AG04450 (cell line): ENCODE results near the gene ELAPOR1. TPM values are rescaled to one million over a fixed set of nuclear protein-coding genes. Genes with fewer than 3 reads are reported as not detected.
"Not testable (repeated sequence)": the region's sequence is repeated elsewhere in the genome, so short reads cannot be mapped to it uniquely, and the experiment has no call there.

Experiments used
- CTCF ChIA-PET: fragments of 300-600, 350-600 bp; formaldehyde crosslinking; extraction: SDS; loops from one replicate; lab custom pipeline; 2022; ENCODE audit warnings: antibody characterized with exemption, inconsistent platforms; lab: Charles Lee
- POLR2A ChIA-PET: fragments of 350-600 bp; formaldehyde crosslinking; extraction: SDS; loops from one replicate; lab custom pipeline; 2021; ENCODE audit warnings: antibody characterized with exemption, inconsistent platforms; lab: Yijun Ruan, JAX
- DNase-seq: peaks from one replicate; pipeline ENCODE4 v3.0.0-alpha.2; 2011; ENCODE audit warnings: low read depth, low spot score
- H3K27ac ChIP-seq: one replicate; pipeline ENCODE4 v1.5.1; 2012; ENCODE audit warnings: low read depth, low read length, control low read depth
- H3K27me3 ChIP-seq: one replicate; pipeline ENCODE4 v1.6.0; 2012; ENCODE audit warnings: low read length; ENCODE audit not compliant: control insufficient read depth, insufficient read depth
- H3K4me3 ChIP-seq: 2 replicates; pipeline ENCODE4 v1.5.1; 2011; ENCODE audit warnings: mild to moderate bottlenecking, low read depth, low read length, control low read depth
- H3K9me3 ChIP-seq: 2 replicates; pipeline ENCODE4 v1.5.1; 2012; ENCODE audit warnings: low read length; ENCODE audit not compliant: control insufficient read depth, insufficient read depth
- CTCF ChIP-seq: IDR thresholded peaks from 2 replicates; pipeline ENCODE4 v1.5.1; 2011; ENCODE audit warnings: low read depth, low read length, control low read depth, inconsistent platforms
- polyA plus RNA-seq: library from polyadenylated mRNA; depleted of rRNA; stranded (reverse); fragments of >200 nt; gene quantifications from 2 replicates; pipeline ENCODE4 v1.2.3, GENCODE V29; 2011

The ELAPOR1 gene
- polyA plus RNA-seq, 1 experiment, result 0.88 TPM

DNA sequence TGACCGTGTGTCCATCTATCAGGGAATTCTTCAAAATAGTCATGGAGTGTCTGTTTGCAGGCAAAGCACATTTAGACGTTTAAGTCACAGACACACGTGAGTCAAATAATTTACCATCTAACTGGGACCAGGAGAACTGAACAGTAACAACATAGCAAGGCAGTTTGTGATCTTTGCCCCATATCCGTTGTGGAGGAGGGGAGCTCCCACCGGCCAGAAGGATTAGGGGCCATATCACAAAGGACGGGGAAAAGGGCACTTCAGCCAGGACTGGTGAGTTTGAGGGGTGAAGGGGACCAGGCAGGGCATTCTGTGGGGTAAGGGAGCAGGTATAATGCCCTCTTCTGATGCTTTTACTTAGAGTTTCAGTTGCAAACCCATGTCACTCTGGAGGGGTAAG is 22.9 kb downstream of the ELAPOR1 start:
- POLR2A ChIA-PET, result no interaction called here
- CTCF ChIA-PET, result interaction anchor here (2.0 kb wide), 1 partner anchor 24 kb away, joined by 4 read pairs; a partner anchor contains a TSS
- no peak overlapping the region for H3K27ac ChIP-seq
- no peak for DNase-seq
- TF ChIP-seq CTCF, result no peak
- no peaks in the 10 kb centered on the region for H3K27me3 ChIP-seq
- no peaks in the 10 kb centered on the region for H3K9me3 ChIP-seq
- H3K4me3 ChIP-seq, result no peak overlapping the region

DNA sequence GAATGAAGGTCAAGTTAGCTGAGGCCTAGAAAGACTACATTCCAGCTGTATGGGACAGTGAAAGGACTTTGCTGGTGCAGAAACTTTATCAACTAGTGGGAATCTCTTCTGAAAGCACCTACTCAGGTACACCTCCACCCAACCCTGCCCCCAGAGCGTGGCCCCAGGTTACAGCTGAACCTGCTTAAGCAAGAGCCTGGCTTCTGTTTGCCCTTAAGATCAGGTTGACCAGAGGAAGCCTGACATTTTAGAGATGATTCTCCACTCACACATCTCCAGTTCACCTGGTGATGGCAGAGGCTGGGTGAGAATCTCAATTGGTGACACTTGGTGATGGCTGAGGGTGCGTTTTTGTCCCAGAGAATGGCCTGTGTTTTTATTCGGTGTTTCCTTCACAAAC is 24.0 kb downstream of the ELAPOR1 start:
- no peak for TF ChIP-seq CTCF
- Histone ChIP-seq H3K27me3 (no peaks in the 10 kb centered on the region), H3K4me3 (no peak overlapping the region), H3K9me3 (no peaks in the 10 kb centered on the region), H3K27ac (no peak overlapping the region)
- no peak for DNase-seq
- POLR2A ChIA-PET, result no interaction called here
- CTCF ChIA-PET, result no interaction called here

DNA sequence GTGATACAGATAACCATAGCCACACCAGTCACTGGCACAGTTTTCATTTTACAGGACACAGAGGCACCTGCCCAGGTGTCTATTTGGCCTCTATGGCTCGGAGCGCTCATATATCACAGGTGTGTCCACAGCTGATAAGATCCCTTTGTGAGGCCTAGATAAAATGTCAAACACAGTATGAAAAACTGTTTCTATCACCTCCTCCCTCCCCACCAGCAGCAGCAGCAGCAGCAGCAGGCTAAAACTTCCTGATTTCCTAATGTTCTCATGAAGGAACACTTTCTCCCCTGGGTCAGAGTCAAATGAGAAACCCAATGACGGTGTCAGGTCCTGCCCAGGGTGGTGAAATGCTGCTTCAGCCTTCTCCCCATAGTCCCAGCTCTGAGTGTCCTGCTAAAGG is 24.4 kb downstream of the ELAPOR1 start:
- POLR2A ChIA-PET, result no interaction called here
- TF ChIP-seq CTCF, result no peak

DNA sequence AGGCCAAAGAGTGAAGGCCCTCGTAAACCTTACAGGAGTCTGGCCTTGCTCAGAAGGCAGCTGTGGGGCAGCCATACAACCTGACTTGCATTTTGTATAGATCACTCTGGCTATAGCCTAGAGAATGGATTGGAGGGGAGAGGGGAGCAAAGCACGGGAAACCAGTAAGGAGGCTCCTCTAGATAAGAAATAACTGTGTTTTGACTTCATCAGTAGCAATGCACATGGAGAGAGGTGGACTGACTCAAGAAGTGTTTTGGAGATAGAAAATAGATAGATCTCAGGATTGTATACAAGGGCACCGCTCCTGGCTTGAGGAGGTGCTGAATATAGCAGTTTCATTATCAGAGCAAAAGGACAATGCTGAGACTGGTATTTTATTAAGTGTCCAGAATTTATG is 26.5 kb downstream of the ELAPOR1 start:
- Histone ChIP-seq H3K9me3 (no peaks in the 10 kb centered on the region), H3K27ac (no peak overlapping the region), H3K27me3 (no peaks in the 10 kb centered on the region), H3K4me3 (no peak overlapping the region)
- ChIA-PET CTCF (interaction anchor here (0.9 kb wide), 1 partner anchor 8 kb away, joined by 3 read pairs; no protein-coding TSS in a partner anchor), POLR2A (no interaction called here)
- TF ChIP-seq CTCF, result no peak
- no peak for DNase-seq

More for the DNA sequence above, 24.4 kb downstream of the ELAPOR1 start:
- CTCF ChIA-PET, result no interaction called here
- no peaks in the 10 kb centered on the region for H3K9me3 ChIP-seq
- H3K4me3 ChIP-seq, result no peak overlapping the region
- H3K27ac ChIP-seq, result no peak overlapping the region
- no peak for DNase-seq
- no peaks in the 10 kb centered on the region for H3K27me3 ChIP-seq

DNA sequence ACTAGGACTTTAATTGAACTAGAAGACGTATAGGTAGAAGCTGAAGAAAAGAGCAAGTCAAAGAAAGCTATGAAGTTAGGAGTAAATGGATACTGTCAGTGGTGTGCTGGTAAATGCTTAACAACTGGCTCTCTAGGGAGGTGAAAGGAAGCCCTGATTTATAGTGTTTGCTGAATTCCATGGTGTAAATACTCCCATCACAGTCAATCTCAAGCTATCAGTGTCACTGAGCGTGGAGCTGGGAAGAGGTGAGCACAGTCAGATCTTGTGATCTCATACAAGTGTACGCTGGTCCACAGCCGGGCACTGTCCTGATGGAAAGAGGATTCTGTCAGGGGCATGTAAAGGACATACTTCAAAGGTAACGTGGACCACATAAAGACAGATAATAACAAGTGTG is 28.3 kb downstream of the ELAPOR1 start:
- ChIA-PET POLR2A (no interaction called here), CTCF (interaction anchor here (0.8 to 1.4 kb wide), 2 partner anchors 51 to 390 kb away, joined by 4 read pairs; no protein-coding TSS in a partner anchor)
- Histone ChIP-seq H3K9me3 (no peaks in the 10 kb centered on the region), H3K4me3 (no peak overlapping the region), H3K27ac (no peak overlapping the region), H3K27me3 (no peaks in the 10 kb centered on the region)
- no peak for TF ChIP-seq CTCF
- no peak for DNase-seq

DNA sequence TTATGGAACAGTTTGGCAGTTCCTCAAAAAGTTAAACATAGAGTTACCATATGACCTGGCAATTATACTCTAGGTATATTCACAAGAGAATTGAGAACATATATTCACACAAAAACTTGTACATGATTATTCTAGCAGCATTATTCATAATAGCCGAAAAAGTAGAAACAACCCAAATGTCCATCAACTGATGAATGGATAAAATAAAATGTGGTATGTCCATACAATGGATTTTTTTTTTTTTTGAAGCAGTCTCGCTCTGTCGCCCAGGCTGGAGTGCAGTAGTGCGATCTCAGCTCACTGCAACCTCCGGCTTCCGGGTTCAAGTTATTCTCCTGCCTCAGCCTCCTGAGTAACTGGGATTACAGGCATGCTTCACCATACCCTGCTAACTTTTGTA is 28.8 kb downstream of the ELAPOR1 start:
- H3K27ac ChIP-seq, H3K27me3 ChIP-seq, POLR2A ChIA-PET, H3K9me3 ChIP-seq, DNase-seq, H3K4me3 ChIP-seq: not testable (repeated sequence)
- CTCF ChIA-PET, result interaction anchor here (1.4 kb wide), 1 partner anchor 389 kb away, joined by 4 read pairs; no protein-coding TSS in a partner anchor
